Measurements from ENCODE around the gene CDCP1.

DNA sequence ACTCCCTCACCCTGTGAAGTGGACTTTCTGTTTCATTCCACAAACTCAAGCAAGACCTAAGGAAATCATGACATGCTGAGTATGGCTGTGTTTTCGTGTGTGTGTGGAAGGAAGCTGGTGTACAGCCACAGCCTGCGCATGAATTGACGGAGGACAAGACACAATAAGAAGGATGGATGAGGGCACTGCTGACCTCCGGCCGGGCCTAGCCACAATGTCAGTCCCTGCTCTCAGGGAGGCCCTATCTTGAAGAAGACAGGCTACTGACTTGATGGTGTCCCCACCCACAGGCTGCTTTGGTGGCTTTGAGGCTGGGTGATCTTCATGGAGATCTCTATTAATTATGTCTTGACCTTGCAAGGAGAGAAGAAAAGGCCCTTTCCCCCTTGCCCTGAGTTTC, 39.3 kb upstream of the CDCP1 start:
- TF ChIP-seq, protein P1, sequence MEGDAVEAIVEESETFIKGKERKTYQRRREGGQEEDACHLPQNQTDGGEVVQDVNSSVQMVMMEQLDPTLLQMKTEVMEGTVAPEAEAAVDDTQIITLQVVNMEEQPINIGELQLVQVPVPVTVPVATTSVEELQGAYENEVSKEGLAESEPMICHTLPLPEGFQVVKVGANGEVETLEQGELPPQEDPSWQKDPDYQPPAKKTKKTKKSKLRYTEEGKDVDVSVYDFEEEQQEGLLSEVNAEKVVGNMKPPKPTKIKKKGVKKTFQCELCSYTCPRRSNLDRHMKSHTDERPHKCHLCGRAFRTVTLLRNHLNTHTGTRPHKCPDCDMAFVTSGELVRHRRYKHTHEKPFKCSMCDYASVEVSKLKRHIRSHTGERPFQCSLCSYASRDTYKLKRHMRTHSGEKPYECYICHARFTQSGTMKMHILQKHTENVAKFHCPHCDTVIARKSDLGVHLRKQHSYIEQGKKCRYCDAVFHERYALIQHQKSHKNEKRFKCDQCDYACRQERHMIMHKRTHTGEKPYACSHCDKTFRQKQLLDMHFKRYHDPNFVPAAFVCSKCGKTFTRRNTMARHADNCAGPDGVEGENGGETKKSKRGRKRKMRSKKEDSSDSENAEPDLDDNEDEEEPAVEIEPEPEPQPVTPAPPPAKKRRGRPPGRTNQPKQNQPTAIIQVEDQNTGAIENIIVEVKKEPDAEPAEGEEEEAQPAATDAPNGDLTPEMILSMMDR (conservative IDR thresholded peaks at IDR 0.05 in 1 of 2, IDR thresholded peaks at IDR 0.05 in 1 of 2; ENCODE audit: extremely low read depth in 1 of 2, insufficient read depth in 1 of 2, low read depth in 1 of 2, low read length in 2 of 2), result no peak
- TF ChIP-seq EZH2 (IDR thresholded peaks at IDR 0.05; ENCODE audit: borderline replicate concordance, low read length), result no peak

Measured in mammary epithelial cell (primary cell).